ENCODE measurements around the gene PAPSS1.

Gene PAPSS1

DNA sequence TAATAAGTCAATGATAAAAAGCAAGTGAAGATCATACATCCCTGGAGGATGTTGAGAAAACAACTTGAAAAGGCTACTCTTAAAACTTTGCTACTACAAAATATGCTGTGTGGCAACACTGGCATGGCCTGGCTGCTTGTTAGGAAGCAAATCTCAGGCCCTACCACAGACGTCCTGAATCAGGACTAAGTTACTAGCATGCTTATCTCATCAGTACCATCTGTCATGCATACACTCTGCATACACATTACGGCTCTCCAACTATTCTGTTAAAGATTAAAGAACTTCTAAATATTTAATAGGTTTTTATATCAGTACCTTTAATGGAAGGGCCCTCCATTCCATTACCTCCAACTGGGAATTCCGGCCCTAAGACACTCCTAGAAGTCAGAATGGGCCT, 8.2 kb downstream of the PAPSS1 start:
- no peak for DNase-seq (ENCODE audit: low read depth in 1 of 2, low spot score in 1 of 2)
- Histone ChIP-seq H3K4me3 (replicated peaks; ENCODE audit: insufficient read depth, low read length) (no peak overlapping the region), H3K27me3 (ENCODE audit: insufficient read depth, poor library complexity, severe bottlenecking) (no peaks in the 10 kb centered on the region), H3K27ac (replicated peaks) (no peak overlapping the region)
- no peak for TF ChIP-seq SPI1 (IDR thresholded peaks at IDR 0.05; ENCODE audit: borderline replicate concordance, low read depth)
- no peak for TF ChIP-seq GABPA (IDR thresholded peaks at IDR 0.05; ENCODE audit: low read depth)
- TF ChIP-seq, protein P1, sequence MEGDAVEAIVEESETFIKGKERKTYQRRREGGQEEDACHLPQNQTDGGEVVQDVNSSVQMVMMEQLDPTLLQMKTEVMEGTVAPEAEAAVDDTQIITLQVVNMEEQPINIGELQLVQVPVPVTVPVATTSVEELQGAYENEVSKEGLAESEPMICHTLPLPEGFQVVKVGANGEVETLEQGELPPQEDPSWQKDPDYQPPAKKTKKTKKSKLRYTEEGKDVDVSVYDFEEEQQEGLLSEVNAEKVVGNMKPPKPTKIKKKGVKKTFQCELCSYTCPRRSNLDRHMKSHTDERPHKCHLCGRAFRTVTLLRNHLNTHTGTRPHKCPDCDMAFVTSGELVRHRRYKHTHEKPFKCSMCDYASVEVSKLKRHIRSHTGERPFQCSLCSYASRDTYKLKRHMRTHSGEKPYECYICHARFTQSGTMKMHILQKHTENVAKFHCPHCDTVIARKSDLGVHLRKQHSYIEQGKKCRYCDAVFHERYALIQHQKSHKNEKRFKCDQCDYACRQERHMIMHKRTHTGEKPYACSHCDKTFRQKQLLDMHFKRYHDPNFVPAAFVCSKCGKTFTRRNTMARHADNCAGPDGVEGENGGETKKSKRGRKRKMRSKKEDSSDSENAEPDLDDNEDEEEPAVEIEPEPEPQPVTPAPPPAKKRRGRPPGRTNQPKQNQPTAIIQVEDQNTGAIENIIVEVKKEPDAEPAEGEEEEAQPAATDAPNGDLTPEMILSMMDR (IDR thresholded peaks at IDR 0.05; ENCODE audit: insufficient read depth, low read length), result no peak
- no peak for TF ChIP-seq POLR2AphosphoS5 (IDR thresholded peaks at IDR 0.05; ENCODE audit: low read depth)
- TF ChIP-seq, protein P2, sequence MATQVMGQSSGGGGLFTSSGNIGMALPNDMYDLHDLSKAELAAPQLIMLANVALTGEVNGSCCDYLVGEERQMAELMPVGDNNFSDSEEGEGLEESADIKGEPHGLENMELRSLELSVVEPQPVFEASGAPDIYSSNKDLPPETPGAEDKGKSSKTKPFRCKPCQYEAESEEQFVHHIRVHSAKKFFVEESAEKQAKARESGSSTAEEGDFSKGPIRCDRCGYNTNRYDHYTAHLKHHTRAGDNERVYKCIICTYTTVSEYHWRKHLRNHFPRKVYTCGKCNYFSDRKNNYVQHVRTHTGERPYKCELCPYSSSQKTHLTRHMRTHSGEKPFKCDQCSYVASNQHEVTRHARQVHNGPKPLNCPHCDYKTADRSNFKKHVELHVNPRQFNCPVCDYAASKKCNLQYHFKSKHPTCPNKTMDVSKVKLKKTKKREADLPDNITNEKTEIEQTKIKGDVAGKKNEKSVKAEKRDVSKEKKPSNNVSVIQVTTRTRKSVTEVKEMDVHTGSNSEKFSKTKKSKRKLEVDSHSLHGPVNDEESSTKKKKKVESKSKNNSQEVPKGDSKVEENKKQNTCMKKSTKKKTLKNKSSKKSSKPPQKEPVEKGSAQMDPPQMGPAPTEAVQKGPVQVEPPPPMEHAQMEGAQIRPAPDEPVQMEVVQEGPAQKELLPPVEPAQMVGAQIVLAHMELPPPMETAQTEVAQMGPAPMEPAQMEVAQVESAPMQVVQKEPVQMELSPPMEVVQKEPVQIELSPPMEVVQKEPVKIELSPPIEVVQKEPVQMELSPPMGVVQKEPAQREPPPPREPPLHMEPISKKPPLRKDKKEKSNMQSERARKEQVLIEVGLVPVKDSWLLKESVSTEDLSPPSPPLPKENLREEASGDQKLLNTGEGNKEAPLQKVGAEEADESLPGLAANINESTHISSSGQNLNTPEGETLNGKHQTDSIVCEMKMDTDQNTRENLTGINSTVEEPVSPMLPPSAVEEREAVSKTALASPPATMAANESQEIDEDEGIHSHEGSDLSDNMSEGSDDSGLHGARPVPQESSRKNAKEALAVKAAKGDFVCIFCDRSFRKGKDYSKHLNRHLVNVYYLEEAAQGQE (IDR thresholded peaks at IDR 0.05; ENCODE audit: insufficient replicate concordance, low read depth), result no peak

DNA sequence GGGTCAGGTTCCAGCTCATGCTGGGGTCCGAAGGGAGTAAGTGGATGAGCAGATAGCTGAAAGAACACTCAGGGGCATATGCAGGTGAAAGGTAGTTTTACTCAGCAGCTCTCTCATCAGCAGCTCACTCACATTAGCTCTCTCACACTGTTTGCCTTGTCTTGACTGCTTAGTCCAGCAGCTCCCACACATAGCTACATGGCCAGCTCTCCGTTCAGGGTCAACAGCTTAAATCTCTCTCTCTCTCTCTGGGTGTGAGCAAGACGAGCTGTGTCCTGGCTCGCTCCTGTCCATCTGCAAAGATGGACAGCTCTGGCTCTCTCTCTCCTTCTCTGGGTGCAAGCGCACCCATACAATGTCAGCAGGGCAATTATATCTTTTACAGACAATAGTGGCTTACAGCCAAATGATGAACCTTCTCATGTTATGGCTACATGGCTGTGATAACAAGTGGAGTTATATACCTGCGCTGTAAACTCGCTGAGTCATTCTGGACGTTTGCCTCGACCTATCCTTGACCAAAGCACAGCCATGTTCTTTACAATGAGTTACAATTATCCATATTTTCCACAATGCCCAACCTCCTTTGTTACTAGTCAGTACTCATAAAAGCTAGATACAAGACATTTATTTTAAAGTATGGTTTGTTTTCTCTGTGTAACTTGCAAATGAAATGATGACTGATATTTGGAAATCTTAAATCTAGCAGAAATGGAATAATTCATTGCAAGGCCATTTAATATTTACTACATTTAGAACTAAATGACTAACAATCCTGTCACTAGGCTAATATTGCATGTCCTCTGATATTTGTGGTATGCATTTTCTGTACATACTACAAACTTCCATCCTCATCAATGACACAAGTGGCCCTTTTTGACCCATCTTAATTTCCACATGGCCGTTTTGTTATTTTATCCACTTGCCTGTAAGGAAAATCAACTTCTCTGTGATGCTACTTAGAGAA, 9.3 kb downstream of the PAPSS1 start:
- TF ChIP-seq, protein P2 (IDR thresholded peaks at IDR 0.05; ENCODE audit: insufficient replicate concordance, low read depth), result no peak
- no peak for TF ChIP-seq POLR2AphosphoS5 (IDR thresholded peaks at IDR 0.05; ENCODE audit: low read depth)
- TF ChIP-seq, protein P1 (IDR thresholded peaks at IDR 0.05; ENCODE audit: insufficient read depth, low read length), result no peak
- TF ChIP-seq SPI1 (IDR thresholded peaks at IDR 0.05; ENCODE audit: borderline replicate concordance, low read depth), result no peak
- TF ChIP-seq GABPA (IDR thresholded peaks at IDR 0.05; ENCODE audit: low read depth), result no peak
- Histone ChIP-seq H3K27ac (replicated peaks) (no peak overlapping the region), H3K4me3 (replicated peaks; ENCODE audit: insufficient read depth, low read length) (no peak overlapping the region), H3K27me3 (ENCODE audit: insufficient read depth, poor library complexity, severe bottlenecking) (no peaks in the 10 kb centered on the region)
- DNase-seq (ENCODE audit: low read depth in 1 of 2, low spot score in 1 of 2), result no peak

DNA sequence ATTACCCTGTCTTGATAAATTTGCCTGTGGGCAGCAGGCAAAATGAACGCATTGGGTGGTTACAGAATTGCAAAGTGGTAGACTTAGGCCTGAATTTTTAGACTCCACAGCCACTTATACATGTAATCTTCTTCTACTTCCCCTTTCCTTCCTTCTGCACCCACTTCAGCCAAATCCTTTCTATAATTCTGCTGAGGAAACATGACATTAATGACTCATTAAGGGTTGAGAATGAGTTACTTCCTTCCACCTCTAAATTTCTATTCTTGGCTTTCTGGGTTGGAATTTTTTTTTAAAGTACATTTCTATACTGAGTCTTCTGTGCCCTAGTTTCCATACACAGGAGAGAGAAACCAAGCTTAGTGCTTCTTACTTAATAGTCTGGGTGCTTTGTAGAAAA, 10.1 kb downstream of the PAPSS1 start:
- Histone ChIP-seq H3K27ac (replicated peaks) (peak overlapping the region; percentile 27), H3K4me3 (replicated peaks; ENCODE audit: insufficient read depth, low read length) (no peak overlapping the region), H3K27me3 (ENCODE audit: insufficient read depth, poor library complexity, severe bottlenecking) (no peaks in the 10 kb centered on the region)
- TF ChIP-seq, protein P1 (IDR thresholded peaks at IDR 0.05; ENCODE audit: insufficient read depth, low read length), result no peak
- no peak for TF ChIP-seq POLR2AphosphoS5 (IDR thresholded peaks at IDR 0.05; ENCODE audit: low read depth)
- TF ChIP-seq GABPA (IDR thresholded peaks at IDR 0.05; ENCODE audit: low read depth), result no peak
- peak; percentile 74; the same call in 1 of the 2 replicates for TF ChIP-seq SPI1 (IDR thresholded peaks at IDR 0.05; ENCODE audit: borderline replicate concordance, low read depth)
- peak; percentile 57 to 69 for DNase-seq (ENCODE audit: low read depth in 1 of 2, low spot score in 1 of 2)
